ENCODE results near the gene SLC22A16. TPM values are rescaled to one million over a fixed set of nuclear protein-coding genes. Genes with fewer than 3 reads are reported as not detected.

Gene SLC22A16
- total and polyA plus RNA-seq, 10 of the 15 experiments (the other 5 are each of a cell fraction or from before 2014, with no cell fraction given) = not detected

- Histone ChIP-seq H4K20me1 (ENCODE audit: control insufficient read depth, insufficient read depth) (no peaks in the 10 kb centered on the region), H2AFZ (ENCODE audit: control insufficient read depth, low read depth, low read length) (no peak overlapping the region), H3K4me1 (ENCODE audit: control insufficient read depth, insufficient read depth, low read length) (no peaks in the 10 kb centered on the region; the same call in 1 of the 2 replicates), H3K27me3 (replicated peaks in 1 of 2; ENCODE audit: control insufficient read depth in 2 of 2, insufficient read depth in 2 of 2, low read length in 1 of 2) (peaks cover 0 to 4% of the 10 kb centered on the region in 2 experiments; a peak in 1 of 4 replicates), H3K4me2 (ENCODE audit: control insufficient read depth, insufficient read depth) (no peak overlapping the region), H3K9me3 (replicated peaks; ENCODE audit: control insufficient read depth, insufficient read depth, low read length) (no peaks in the 10 kb centered on the region), H3K36me3 (ENCODE audit: control insufficient read depth in 2 of 2, insufficient read depth in 2 of 2, low read length in 1 of 2) (no peaks in the 10 kb centered on the region), H3K27ac (ENCODE audit: control insufficient read depth, insufficient read depth) (no peak overlapping the region), H3K9ac (ENCODE audit: control insufficient read depth, insufficient read depth, low read length) (no peak overlapping the region), H3K4me3 (no peak overlapping the region), H3K79me2 (ENCODE audit: control insufficient read depth, insufficient read depth, low read length) (no peaks in the 10 kb centered on the region)
- no peak for TF ChIP-seq RAD51 (IDR thresholded peaks at IDR 0.05)
- TF ChIP-seq NFYA (IDR thresholded peaks at IDR 0.05; ENCODE audit: borderline replicate concordance, low read depth, low read length) = no peak
- no peak for TF ChIP-seq YBX1 (IDR thresholded peaks at IDR 0.05)
- no peak for TF ChIP-seq HDAC2 (IDR thresholded peaks at IDR 0.05)
- TF ChIP-seq NRF1 (conservative IDR thresholded peaks at IDR 0.05; ENCODE audit: low read depth, low read length) = no peak
- TF ChIP-seq, protein P1, sequence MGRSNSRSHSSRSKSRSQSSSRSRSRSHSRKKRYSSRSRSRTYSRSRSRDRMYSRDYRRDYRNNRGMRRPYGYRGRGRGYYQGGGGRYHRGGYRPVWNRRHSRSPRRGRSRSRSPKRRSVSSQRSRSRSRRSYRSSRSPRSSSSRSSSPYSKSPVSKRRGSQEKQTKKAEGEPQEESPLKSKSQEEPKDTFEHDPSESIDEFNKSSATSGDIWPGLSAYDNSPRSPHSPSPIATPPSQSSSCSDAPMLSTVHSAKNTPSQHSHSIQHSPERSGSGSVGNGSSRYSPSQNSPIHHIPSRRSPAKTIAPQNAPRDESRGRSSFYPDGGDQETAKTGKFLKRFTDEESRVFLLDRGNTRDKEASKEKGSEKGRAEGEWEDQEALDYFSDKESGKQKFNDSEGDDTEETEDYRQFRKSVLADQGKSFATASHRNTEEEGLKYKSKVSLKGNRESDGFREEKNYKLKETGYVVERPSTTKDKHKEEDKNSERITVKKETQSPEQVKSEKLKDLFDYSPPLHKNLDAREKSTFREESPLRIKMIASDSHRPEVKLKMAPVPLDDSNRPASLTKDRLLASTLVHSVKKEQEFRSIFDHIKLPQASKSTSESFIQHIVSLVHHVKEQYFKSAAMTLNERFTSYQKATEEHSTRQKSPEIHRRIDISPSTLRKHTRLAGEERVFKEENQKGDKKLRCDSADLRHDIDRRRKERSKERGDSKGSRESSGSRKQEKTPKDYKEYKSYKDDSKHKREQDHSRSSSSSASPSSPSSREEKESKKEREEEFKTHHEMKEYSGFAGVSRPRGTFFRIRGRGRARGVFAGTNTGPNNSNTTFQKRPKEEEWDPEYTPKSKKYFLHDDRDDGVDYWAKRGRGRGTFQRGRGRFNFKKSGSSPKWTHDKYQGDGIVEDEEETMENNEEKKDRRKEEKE (IDR thresholded peaks at IDR 0.05) = no peak
- no peak for TF ChIP-seq EGR1 (IDR thresholded peaks at IDR 0.05; ENCODE audit: borderline replicate concordance in 1 of 2, low read depth in 2 of 2, low read length in 2 of 2)
- TF ChIP-seq, protein P2, sequence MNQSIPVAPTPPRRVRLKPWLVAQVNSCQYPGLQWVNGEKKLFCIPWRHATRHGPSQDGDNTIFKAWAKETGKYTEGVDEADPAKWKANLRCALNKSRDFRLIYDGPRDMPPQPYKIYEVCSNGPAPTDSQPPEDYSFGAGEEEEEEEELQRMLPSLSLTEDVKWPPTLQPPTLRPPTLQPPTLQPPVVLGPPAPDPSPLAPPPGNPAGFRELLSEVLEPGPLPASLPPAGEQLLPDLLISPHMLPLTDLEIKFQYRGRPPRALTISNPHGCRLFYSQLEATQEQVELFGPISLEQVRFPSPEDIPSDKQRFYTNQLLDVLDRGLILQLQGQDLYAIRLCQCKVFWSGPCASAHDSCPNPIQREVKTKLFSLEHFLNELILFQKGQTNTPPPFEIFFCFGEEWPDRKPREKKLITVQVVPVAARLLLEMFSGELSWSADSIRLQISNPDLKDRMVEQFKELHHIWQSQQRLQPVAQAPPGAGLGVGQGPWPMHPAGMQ (IDR thresholded peaks at IDR 0.05; ENCODE audit: borderline replicate concordance) = no peak
- TF ChIP-seq ZNF622 (IDR thresholded peaks at IDR 0.05) = no peak
- TF ChIP-seq STAT1 (conservative IDR thresholded peaks at IDR 0.05) = no peak
- no peak for TF ChIP-seq CREM (IDR thresholded peaks at IDR 0.05; ENCODE audit: low read depth)
- no peak for TF ChIP-seq GATAD2B (conservative IDR thresholded peaks at IDR 0.05; ENCODE audit: low read depth)
- TF ChIP-seq, protein P3, sequence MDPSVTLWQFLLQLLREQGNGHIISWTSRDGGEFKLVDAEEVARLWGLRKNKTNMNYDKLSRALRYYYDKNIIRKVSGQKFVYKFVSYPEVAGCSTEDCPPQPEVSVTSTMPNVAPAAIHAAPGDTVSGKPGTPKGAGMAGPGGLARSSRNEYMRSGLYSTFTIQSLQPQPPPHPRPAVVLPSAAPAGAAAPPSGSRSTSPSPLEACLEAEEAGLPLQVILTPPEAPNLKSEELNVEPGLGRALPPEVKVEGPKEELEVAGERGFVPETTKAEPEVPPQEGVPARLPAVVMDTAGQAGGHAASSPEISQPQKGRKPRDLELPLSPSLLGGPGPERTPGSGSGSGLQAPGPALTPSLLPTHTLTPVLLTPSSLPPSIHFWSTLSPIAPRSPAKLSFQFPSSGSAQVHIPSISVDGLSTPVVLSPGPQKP (IDR thresholded peaks at IDR 0.05; ENCODE audit: low read depth, low read length) = no peak
- no peak for TF ChIP-seq USF2 (IDR thresholded peaks at IDR 0.05; ENCODE audit: borderline replicate concordance, low read depth, low read length)
- TF ChIP-seq MXI1 (IDR thresholded peaks at IDR 0.05; ENCODE audit: low read depth, low read length) = no peak
- no peak for TF ChIP-seq RFX5 (IDR thresholded peaks at IDR 0.05; ENCODE audit: low read depth, low read length)
- ChIA-PET SMC1A (ENCODE audit: uncharacterized antibody, unreplicated experiment) (interaction anchor here (0.7 to 1.0 kb wide), 2 partner anchors 9 to 44 kb away, joined by 3 read pairs; no protein-coding TSS in a partner anchor), CTCF (no interaction called here), RAD21 (ENCODE audit: unreplicated experiment) (no interaction called here), POLR2A (no interaction called here)
- intact Hi-C loops (cut with micrococcal nuclease; ENCODE audit: unreplicated experiment) (no loop called here), in situ Hi-C loops (cut with MboI) (no loop called here)
- 34% methylated on average over 7 of the region's 7 CpGs for WGBS (ENCODE audit: insufficient coverage, insufficient replicate concordance, low lambda C conversion rate, missing lambda C conversion rate)
- ATAC-seq (peak; percentile 60), DNase-seq (ENCODE audit: low read depth, low spot score) (no peak), FAIRE-seq (no peak)
- no TSS peak for BruUV-seq (replicated peaks)
Observed at GRCh38 chr6:110492584-110492983, 16.2 kb upstream of the SLC22A16 start.

Data from GM12878 (cell line).